ENCODE results near the gene CPS1. TPM values are rescaled to one million over a fixed set of nuclear protein-coding genes. Genes with fewer than 3 reads are reported as not detected.

The CPS1 gene
- polyA plus RNA-seq, 1 donor: 657 TPM

DNA sequence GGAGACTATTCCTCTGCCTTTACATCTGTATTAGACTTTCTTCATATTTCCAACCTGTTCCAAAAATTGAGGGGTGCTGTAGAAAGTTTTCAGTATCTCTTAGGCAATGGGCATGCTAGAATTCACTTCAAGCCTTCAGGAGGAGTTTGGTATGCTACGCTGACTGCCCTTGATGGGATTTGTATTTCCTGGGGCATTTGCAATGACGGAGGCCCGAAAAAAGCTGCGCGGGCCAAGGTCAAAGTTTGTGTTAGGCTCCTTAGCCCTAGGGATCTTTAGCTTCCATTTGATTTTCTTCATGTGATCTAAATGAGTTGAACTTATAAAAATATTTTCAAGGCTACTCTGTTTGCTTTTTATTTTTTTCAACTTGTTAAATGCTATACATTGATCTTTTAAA lies 5.1 kb downstream of the CPS1 start:
- WGBS (ENCODE audit: insufficient coverage, low lambda C conversion rate): no CpG with 5 or more reads among the region's 5 CpGs
- Histone ChIP-seq H3K36me3 (ENCODE audit: control insufficient read depth, insufficient read depth, low read length) (peaks cover 24% of the 10 kb centered on the region), H3K27me3 (ENCODE audit: control insufficient read depth, insufficient read depth, low read length) (no peaks in the 10 kb centered on the region), H3K9me3 (ENCODE audit: control insufficient read depth, low read depth, low read length) (no peaks in the 10 kb centered on the region), H3K27ac (ENCODE audit: low read length) (peak overlapping the region; percentile 50), H3K4me3 (ENCODE audit: low read length) (no peak overlapping the region), H3K4me1 (ENCODE audit: control insufficient read depth, insufficient read depth, low read length) (peaks cover 44% of the 10 kb centered on the region)
- DNase-seq: peak in 1 of 2 donors; percentile 49

DNA sequence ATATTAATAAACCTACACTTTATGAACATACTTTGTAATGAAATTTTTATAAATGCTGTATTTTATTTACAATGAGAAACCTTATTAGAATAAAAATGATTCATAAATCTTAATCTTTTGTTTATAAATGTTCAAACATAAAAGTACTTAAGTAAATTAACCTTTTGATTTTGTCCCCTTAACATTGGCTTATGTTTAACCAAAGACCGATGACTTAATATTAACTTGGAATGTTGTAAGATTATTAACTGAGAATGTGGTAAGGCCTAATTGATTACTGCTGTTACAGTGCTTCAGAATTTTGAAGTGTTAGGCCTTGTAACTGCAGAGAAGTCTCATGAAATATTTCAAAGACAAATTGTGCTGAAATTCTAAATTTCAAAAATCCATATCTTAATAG lies 5.7 kb downstream of the CPS1 start:
- DNase-seq: peak in 1 of 2 donors; percentile 60
- peaks cover 42% of the 10 kb centered on the region for H3K4me1 ChIP-seq (ENCODE audit: control insufficient read depth, insufficient read depth, low read length)
- H3K27ac ChIP-seq (ENCODE audit: low read length): peak overlapping the region; percentile 50
- H3K27me3 ChIP-seq (ENCODE audit: control insufficient read depth, insufficient read depth, low read length): no peaks in the 10 kb centered on the region
- 0% methylated on average over 1 of the region's 1 CpG for WGBS (ENCODE audit: insufficient coverage, low lambda C conversion rate)
- no peaks in the 10 kb centered on the region for H3K9me3 ChIP-seq (ENCODE audit: control insufficient read depth, low read depth, low read length)
- peaks cover 26% of the 10 kb centered on the region for H3K36me3 ChIP-seq (ENCODE audit: control insufficient read depth, insufficient read depth, low read length)
- H3K4me3 ChIP-seq (ENCODE audit: low read length): no peak overlapping the region

GRCh38 chr2:210562502-210563080 lies 6.2 kb downstream of the CPS1 start:
- no peak for DNase-seq
- Histone ChIP-seq H3K9me3 (ENCODE audit: control insufficient read depth, low read depth, low read length) (no peaks in the 10 kb centered on the region), H3K27ac (ENCODE audit: low read length) (peak overlapping the region; percentile 50), H3K36me3 (ENCODE audit: control insufficient read depth, insufficient read depth, low read length) (peaks cover 26% of the 10 kb centered on the region), H3K4me1 (ENCODE audit: control insufficient read depth, insufficient read depth, low read length) (peaks cover 39% of the 10 kb centered on the region), H3K27me3 (ENCODE audit: control insufficient read depth, insufficient read depth, low read length) (no peaks in the 10 kb centered on the region), H3K4me3 (ENCODE audit: low read length) (no peak overlapping the region)
- 37% methylated on average over 3 of the region's 4 CpGs for WGBS (ENCODE audit: insufficient coverage, low lambda C conversion rate)

DNA sequence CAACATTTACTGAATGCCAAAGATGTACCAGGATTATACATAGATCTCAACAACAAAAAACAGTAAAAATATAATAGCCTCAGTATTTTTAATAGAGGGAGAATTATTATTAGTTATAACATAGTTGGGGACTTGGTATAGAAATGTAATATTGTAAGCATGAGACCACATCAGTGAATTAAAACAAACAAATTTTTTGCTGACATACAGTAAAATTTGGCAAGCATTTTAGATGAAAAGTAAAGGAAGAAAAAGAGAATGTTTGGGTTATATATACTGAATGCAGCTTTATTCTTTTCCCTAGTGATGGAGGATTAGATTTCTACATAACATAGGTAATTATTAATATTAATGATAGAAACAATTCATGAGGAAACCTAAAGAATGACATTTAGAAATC lies 10.9 kb downstream of the CPS1 start:
- no peak overlapping the region for H3K27ac ChIP-seq (ENCODE audit: low read length)
- peaks cover 24% of the 10 kb centered on the region for H3K4me1 ChIP-seq (ENCODE audit: control insufficient read depth, insufficient read depth, low read length)
- no peak for DNase-seq
- no peaks in the 10 kb centered on the region for H3K27me3 ChIP-seq (ENCODE audit: control insufficient read depth, insufficient read depth, low read length)
- peaks cover 21% of the 10 kb centered on the region for H3K36me3 ChIP-seq (ENCODE audit: control insufficient read depth, insufficient read depth, low read length)
- H3K9me3 ChIP-seq (ENCODE audit: control insufficient read depth, low read depth, low read length): no peaks in the 10 kb centered on the region
- no peak overlapping the region for H3K4me3 ChIP-seq (ENCODE audit: low read length)

- no peak for DNase-seq
- H3K36me3 ChIP-seq (ENCODE audit: control insufficient read depth, insufficient read depth, low read length): peaks cover 21% of the 10 kb centered on the region
- H3K27ac ChIP-seq (ENCODE audit: low read length): no peak overlapping the region
- no peak overlapping the region for H3K4me3 ChIP-seq (ENCODE audit: low read length)
- H3K9me3 ChIP-seq (ENCODE audit: control insufficient read depth, low read depth, low read length): no peaks in the 10 kb centered on the region
- no peaks in the 10 kb centered on the region for H3K27me3 ChIP-seq (ENCODE audit: control insufficient read depth, insufficient read depth, low read length)
- peaks cover 18% of the 10 kb centered on the region for H3K4me1 ChIP-seq (ENCODE audit: control insufficient read depth, insufficient read depth, low read length)
- WGBS (ENCODE audit: insufficient coverage, low lambda C conversion rate): 69% methylated on average over 2 of the region's 2 CpGs
These were observed 11.7 kb downstream of the CPS1 start for GRCh38 chr2:210568108-210568507.

GRCh38 chr2:210577263-210578071 lies 21.1 kb downstream of the CPS1 start:
- Histone ChIP-seq H3K27me3 (ENCODE audit: control insufficient read depth, insufficient read depth, low read length) (no peaks in the 10 kb centered on the region), H3K27ac (ENCODE audit: low read length) (peak overlapping the region; percentile 9)
- peak; percentile 33 to 73 for DNase-seq

DNA sequence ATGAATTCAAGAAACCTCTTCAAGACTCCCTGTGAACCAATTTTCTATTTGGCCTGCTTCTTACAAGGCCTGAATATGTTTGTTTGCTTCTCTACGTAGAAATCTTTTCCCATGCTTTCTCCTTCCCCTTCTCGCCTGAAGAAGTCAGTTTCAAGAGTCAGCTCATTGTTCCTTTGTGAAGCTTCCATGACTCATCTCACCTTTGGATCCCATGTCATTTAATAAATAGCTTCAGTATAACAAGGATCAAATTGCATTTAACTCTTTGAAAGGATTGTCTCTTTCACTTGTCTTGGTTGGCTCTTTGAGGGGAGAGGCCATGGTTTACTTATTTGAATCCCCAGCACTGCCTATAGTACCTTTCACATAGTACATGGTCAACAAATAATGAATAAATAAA lies 28.4 kb downstream of the CPS1 start:
- peak; percentile 52 to 74 for DNase-seq
- Histone ChIP-seq H3K4me3 (ENCODE audit: low read length) (no peak overlapping the region), H3K27me3 (ENCODE audit: control insufficient read depth, insufficient read depth, low read length) (no peaks in the 10 kb centered on the region), H3K27ac (ENCODE audit: low read length) (peak overlapping the region; percentile 59), H3K9me3 (ENCODE audit: control insufficient read depth, low read depth, low read length) (no peaks in the 10 kb centered on the region), H3K4me1 (ENCODE audit: control insufficient read depth, insufficient read depth, low read length) (peaks cover 13% of the 10 kb centered on the region), H3K36me3 (ENCODE audit: control insufficient read depth, insufficient read depth, low read length) (peaks cover 54% of the 10 kb centered on the region)
- WGBS (ENCODE audit: insufficient coverage, low lambda C conversion rate): no CpG with 5 or more reads among the region's 2 CpGs

More at GRCh38 chr2:210577263-210578071, 21.1 kb downstream of the CPS1 start:
- 17% methylated on average over 1 of the region's 2 CpGs for WGBS (ENCODE audit: insufficient coverage, low lambda C conversion rate)
- H3K4me1 ChIP-seq (ENCODE audit: control insufficient read depth, insufficient read depth, low read length): peaks cover 18% of the 10 kb centered on the region
- H3K4me3 ChIP-seq (ENCODE audit: low read length): no peak overlapping the region
- H3K9me3 ChIP-seq (ENCODE audit: control insufficient read depth, low read depth, low read length): no peaks in the 10 kb centered on the region
- H3K36me3 ChIP-seq (ENCODE audit: control insufficient read depth, insufficient read depth, low read length): peaks cover 38% of the 10 kb centered on the region

- Histone ChIP-seq H3K27me3 (ENCODE audit: control insufficient read depth, insufficient read depth, low read length) (no peaks in the 10 kb centered on the region), H3K4me3 (ENCODE audit: low read length) (no peak overlapping the region), H3K4me1 (ENCODE audit: control insufficient read depth, insufficient read depth, low read length) (peaks cover 16% of the 10 kb centered on the region), H3K9me3 (ENCODE audit: control insufficient read depth, low read depth, low read length) (no peaks in the 10 kb centered on the region), H3K36me3 (ENCODE audit: control insufficient read depth, insufficient read depth, low read length) (peaks cover 62% of the 10 kb centered on the region), H3K27ac (ENCODE audit: low read length) (no peak overlapping the region)
- DNase-seq: no peak
These were observed 30.0 kb downstream of the CPS1 start for GRCh38 chr2:210586381-210586780.

- Histone ChIP-seq H3K9me3 (ENCODE audit: control insufficient read depth, low read depth, low read length) (no peaks in the 10 kb centered on the region), H3K27ac (ENCODE audit: low read length) (no peak overlapping the region), H3K36me3 (ENCODE audit: control insufficient read depth, insufficient read depth, low read length) (peaks cover 57% of the 10 kb centered on the region), H3K27me3 (ENCODE audit: control insufficient read depth, insufficient read depth, low read length) (no peaks in the 10 kb centered on the region), H3K4me1 (ENCODE audit: control insufficient read depth, insufficient read depth, low read length) (peaks cover 3% of the 10 kb centered on the region), H3K4me3 (ENCODE audit: low read length) (no peak overlapping the region)
- no CpG with 5 or more reads among the region's 2 CpGs for WGBS (ENCODE audit: insufficient coverage, low lambda C conversion rate)
- no peak for DNase-seq
These were observed 35.3 kb downstream of the CPS1 start for GRCh38 chr2:210591663-210592062.

GRCh38 chr2:210592726-210593125 lies 36.3 kb downstream of the CPS1 start:
- DNase-seq: no peak
- WGBS (ENCODE audit: insufficient coverage, low lambda C conversion rate): 88% methylated on average over 2 of the region's 4 CpGs
- Histone ChIP-seq H3K4me1 (ENCODE audit: control insufficient read depth, insufficient read depth, low read length) (peaks cover 3% of the 10 kb centered on the region), H3K27ac (ENCODE audit: low read length) (no peak overlapping the region), H3K4me3 (ENCODE audit: low read length) (no peak overlapping the region), H3K9me3 (ENCODE audit: control insufficient read depth, low read depth, low read length) (no peaks in the 10 kb centered on the region), H3K36me3 (ENCODE audit: control insufficient read depth, insufficient read depth, low read length) (peaks cover 52% of the 10 kb centered on the region), H3K27me3 (ENCODE audit: control insufficient read depth, insufficient read depth, low read length) (no peaks in the 10 kb centered on the region)

- WGBS (ENCODE audit: insufficient coverage, low lambda C conversion rate): 83% methylated on average over 1 of the region's 4 CpGs
- no peak for DNase-seq
- peaks cover 3% of the 10 kb centered on the region for H3K4me1 ChIP-seq (ENCODE audit: control insufficient read depth, insufficient read depth, low read length)
- no peak overlapping the region for H3K4me3 ChIP-seq (ENCODE audit: low read length)
- H3K27ac ChIP-seq (ENCODE audit: low read length): no peak overlapping the region
- H3K36me3 ChIP-seq (ENCODE audit: control insufficient read depth, insufficient read depth, low read length): peaks cover 50% of the 10 kb centered on the region
- no peaks in the 10 kb centered on the region for H3K9me3 ChIP-seq (ENCODE audit: control insufficient read depth, low read depth, low read length)
- no peaks in the 10 kb centered on the region for H3K27me3 ChIP-seq (ENCODE audit: control insufficient read depth, insufficient read depth, low read length)
These were observed 36.8 kb downstream of the CPS1 start for GRCh38 chr2:210593166-210593565.
